GM12892 (cell line): ENCODE results near the gene SGPP2.

ENCODE experiments used
- POLR2A ChIP-seq: IDR thresholded peaks from 2 replicates; pipeline ENCODE4 v1.6.1; 2011; ENCODE audit warnings: low read depth, low read length, control low read depth
- POLR2AphosphoS5 ChIP-seq: IDR thresholded peaks from 2 replicates; pipeline ENCODE4 v1.6.1; 2011; ENCODE audit warnings: low read depth, low read length, control low read depth

DNA sequence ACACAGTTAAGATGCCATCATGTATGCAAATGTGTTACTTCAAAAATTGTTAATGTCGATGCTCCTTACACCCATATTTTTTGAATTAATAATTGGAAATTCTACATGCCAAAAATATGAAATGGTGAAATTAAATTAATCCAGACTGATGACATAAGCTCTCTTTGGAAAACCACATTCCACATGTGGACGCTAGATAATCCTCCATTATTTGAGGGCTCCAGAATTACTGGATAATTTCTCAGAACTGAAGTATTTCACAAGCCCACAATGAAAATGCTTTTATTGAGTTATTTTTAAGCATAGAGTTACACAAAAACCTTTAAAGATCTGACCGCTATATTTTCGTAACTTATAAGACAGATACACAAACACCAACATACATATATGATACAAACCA is 183.7 kb downstream of the SGPP2 start:
- TF ChIP-seq POLR2AphosphoS5 (no peak), POLR2A (no peak)
